Progenitor cell of endocrine pancreas (in vitro differentiated cells): ENCODE data around the gene AP5Z1. TPM values are rescaled to one million over a fixed set of nuclear protein-coding genes. Genes with fewer than 3 reads are reported as not detected.

Source experiments
- DNase-seq: peaks from one replicate; pipeline ENCODE4 v3.0.0; 2021; ENCODE audit warnings: low spot score; ENCODE audit not compliant: unreplicated experiment
- H3K27ac Mint-ChIP-seq: 2 replicates; pipeline ENCODE4 v1.8.0; 2021; ENCODE audit warnings: mild to moderate bottlenecking, moderate library complexity, mixed read lengths
- H3K27me3 Mint-ChIP-seq: 2 replicates; pipeline ENCODE4 v1.8.0; 2021; ENCODE audit warnings: mixed read lengths
- H3K36me3 Mint-ChIP-seq: 2 replicates; pipeline ENCODE4 v1.8.0; 2022; ENCODE audit warnings: mixed read lengths; ENCODE audit not compliant: insufficient read depth
- H3K4me1 Mint-ChIP-seq: 2 replicates; pipeline ENCODE4 v1.8.0; 2021; ENCODE audit warnings: low read depth, mixed read lengths
- H3K4me3 Mint-ChIP-seq: 2 replicates; pipeline ENCODE4 v1.8.0; 2021; ENCODE audit warnings: low read depth, mild to moderate bottlenecking, moderate library complexity, mixed read lengths
- H3K9me3 Mint-ChIP-seq: 2 replicates; pipeline ENCODE4 v1.8.0; 2021; ENCODE audit warnings: low read depth, mixed read lengths
- total RNA-seq: library from RNA; stranded (reverse); gene quantifications from 2 replicates; pipeline ENCODE4 v1.2.1, GENCODE V29; 2021
- TF ChIP-seq, protein P1 (sequence below): fragments of 200-600 bp; sonication (generic); IDR thresholded peaks from one replicate; pipeline ENCODE4 v1.5.0; 2021; ENCODE audit warnings: antibody characterized with exemption, mild to moderate bottlenecking; ENCODE audit not compliant: unreplicated experiment

Gene AP5Z1
- total RNA-seq, 1 donor from 2014 or later = 42.8 TPM

DNA sequence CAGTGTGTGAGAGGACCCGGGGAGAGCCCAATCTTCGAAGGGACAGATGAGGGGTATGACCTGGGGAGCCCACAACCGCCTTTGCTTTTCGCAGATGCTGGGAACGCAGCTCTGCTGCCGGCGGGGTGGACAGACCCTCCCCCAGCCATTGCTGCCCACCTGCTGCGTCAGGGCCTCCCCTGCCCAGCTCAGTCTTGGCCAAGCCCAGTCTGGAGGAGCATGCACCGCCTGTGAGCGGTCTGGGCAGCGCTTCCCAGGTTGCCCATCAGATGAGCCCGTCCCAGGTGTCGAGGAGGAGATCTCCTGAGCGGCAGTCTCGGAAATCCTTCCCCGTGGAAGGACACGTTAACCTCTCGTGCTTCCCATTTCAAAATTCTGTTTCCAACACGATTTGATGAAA is 17.3 kb upstream of the AP5Z1 start:
- Mint-ChIP-seq H3K36me3 (peaks cover 20% of the 10 kb centered on the region), H3K27me3 (no peaks in the 10 kb centered on the region), H3K9me3 (no peaks in the 10 kb centered on the region), H3K4me3 (no peak overlapping the region), H3K27ac (no peak overlapping the region), H3K4me1 (no peaks in the 10 kb centered on the region)
- TF ChIP-seq, protein P1, sequence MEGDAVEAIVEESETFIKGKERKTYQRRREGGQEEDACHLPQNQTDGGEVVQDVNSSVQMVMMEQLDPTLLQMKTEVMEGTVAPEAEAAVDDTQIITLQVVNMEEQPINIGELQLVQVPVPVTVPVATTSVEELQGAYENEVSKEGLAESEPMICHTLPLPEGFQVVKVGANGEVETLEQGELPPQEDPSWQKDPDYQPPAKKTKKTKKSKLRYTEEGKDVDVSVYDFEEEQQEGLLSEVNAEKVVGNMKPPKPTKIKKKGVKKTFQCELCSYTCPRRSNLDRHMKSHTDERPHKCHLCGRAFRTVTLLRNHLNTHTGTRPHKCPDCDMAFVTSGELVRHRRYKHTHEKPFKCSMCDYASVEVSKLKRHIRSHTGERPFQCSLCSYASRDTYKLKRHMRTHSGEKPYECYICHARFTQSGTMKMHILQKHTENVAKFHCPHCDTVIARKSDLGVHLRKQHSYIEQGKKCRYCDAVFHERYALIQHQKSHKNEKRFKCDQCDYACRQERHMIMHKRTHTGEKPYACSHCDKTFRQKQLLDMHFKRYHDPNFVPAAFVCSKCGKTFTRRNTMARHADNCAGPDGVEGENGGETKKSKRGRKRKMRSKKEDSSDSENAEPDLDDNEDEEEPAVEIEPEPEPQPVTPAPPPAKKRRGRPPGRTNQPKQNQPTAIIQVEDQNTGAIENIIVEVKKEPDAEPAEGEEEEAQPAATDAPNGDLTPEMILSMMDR = no peak
- DNase-seq = no peak

DNA sequence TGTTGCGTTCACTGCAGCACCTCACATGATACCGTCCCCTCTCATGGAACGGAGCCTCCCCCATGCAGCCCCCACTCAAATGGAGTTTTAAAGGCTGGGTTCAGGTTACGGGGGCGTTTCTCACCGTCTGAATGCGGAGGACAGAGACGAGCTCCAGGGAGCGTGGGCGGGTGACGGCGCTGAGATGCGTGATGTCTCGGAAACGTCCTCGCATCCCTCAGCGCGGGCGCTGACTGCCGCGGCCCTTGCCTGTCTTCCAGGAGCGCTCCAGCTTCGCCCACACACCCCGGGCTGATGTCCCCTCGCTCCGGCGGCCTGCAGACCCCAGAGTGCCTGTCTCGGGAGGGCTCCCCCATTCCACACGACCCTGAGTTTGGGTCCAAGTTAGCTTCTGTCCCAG is 16.6 kb upstream of the AP5Z1 start:
- Mint-ChIP-seq H3K27me3 (no peaks in the 10 kb centered on the region), H3K9me3 (no peaks in the 10 kb centered on the region), H3K4me1 (no peaks in the 10 kb centered on the region), H3K27ac (no peak overlapping the region), H3K36me3 (peaks cover 20% of the 10 kb centered on the region), H3K4me3 (no peak overlapping the region)
- TF ChIP-seq, protein P1 = no peak
- DNase-seq = no peak

DNA sequence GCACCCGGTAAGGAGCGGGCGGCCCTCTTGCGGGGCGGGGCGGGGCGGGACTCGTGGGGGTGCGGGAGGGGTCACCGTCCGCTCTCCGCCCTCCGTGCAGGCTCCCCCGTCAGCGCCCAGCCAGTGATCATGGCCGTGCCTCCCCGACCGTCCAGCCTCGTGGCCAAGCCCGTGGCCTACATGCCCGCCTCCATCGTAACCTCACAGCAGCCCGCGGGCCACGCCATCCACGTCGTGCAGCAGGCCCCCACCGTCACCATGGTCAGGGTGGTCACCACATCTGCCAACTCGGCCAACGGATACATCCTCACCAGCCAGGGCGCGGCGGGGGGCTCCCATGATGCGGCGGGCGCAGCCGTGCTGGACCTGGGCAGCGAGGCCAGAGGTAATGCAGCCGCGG is 16.2 kb upstream of the AP5Z1 start:
- TF ChIP-seq, protein P1 = no peak
- H3K27ac Mint-ChIP-seq = no peak overlapping the region
- no peaks in the 10 kb centered on the region for H3K9me3 Mint-ChIP-seq
- peaks cover 20% of the 10 kb centered on the region for H3K36me3 Mint-ChIP-seq
- no peak overlapping the region for H3K4me3 Mint-ChIP-seq
- no peak for DNase-seq
- H3K4me1 Mint-ChIP-seq = no peaks in the 10 kb centered on the region
- H3K27me3 Mint-ChIP-seq = no peaks in the 10 kb centered on the region

DNA sequence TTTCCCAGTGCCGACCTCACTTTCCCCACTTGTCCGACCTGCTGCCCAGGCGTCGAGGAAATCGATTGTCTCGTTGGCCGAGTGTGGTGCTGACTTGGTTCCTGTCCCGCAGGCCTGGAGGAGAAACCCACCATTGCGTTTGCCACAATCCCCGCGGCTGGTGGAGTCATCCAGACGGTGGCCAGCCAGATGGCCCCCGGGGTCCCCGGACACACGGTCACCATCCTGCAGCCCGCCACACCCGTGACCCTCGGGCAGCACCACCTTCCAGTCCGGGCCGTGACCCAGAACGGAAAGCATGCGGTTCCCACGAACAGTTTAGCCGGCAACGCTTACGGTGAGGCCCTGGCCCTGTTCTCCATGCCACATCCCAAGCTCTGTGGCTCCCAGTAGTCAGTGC is 14.5 kb upstream of the AP5Z1 start:
- TF ChIP-seq, protein P1 = no peak
- Mint-ChIP-seq H3K9me3 (no peaks in the 10 kb centered on the region), H3K36me3 (peaks cover 18% of the 10 kb centered on the region), H3K27ac (no peak overlapping the region), H3K27me3 (no peaks in the 10 kb centered on the region), H3K4me3 (no peak overlapping the region), H3K4me1 (no peaks in the 10 kb centered on the region)
- no peak for DNase-seq

DNA sequence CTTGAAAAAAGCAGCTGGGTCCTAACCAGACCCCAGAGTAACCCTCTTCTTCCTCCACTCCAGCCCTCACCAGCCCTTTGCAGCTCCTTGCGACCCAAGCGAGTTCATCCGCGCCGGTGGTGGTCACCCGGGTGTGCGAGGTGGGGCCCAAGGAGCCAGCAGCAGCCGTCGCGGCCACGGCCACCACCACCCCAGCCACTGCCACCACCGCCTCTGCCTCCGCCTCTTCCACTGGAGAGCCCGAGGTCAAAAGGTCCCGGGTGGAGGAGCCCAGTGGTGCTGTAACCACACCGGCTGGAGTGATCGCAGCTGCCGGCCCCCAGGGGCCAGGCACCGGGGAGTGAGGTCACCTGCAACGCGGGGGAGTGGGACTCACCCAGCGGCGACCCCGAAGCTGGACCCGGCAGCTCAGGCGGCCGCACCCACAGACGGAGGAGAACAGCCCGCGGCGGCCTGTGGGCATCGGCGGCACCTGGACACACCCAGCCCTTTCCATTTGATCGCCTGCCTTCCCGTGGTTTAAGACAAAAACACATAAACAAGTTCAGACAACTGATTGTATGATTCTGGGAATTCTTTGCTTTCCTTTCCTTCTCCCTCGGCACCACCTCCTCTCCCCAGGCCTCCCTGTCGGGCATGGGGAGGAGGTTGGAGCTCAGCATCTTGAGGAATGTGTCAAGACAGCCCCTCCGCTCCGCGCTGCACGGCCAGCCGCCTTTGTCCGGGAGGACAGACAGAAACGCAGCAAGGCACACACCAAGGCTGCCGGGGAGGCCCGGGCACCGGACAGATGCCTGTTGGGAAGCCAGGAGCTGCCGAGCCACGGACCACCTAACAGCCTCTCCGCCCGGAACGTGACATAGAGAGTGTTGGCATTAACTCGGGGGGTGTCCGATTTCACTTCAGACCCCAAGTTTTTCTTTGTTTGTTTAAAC is 13.0 kb upstream of the AP5Z1 start:
- Mint-ChIP-seq H3K27me3 (no peaks in the 10 kb centered on the region), H3K36me3 (peaks cover 18% of the 10 kb centered on the region), H3K4me1 (no peaks in the 10 kb centered on the region), H3K9me3 (no peaks in the 10 kb centered on the region), H3K27ac (peak overlapping the region; percentile 2), H3K4me3 (no peak overlapping the region)
- no peak for DNase-seq
- TF ChIP-seq, protein P1 = no peak
